ENCODE data around the gene DDX3X.
"Not testable (repeated sequence)": the region's sequence is repeated elsewhere in the genome, so short reads cannot be mapped to it uniquely, and the experiment has no call there.

DDX3X gene

DNA sequence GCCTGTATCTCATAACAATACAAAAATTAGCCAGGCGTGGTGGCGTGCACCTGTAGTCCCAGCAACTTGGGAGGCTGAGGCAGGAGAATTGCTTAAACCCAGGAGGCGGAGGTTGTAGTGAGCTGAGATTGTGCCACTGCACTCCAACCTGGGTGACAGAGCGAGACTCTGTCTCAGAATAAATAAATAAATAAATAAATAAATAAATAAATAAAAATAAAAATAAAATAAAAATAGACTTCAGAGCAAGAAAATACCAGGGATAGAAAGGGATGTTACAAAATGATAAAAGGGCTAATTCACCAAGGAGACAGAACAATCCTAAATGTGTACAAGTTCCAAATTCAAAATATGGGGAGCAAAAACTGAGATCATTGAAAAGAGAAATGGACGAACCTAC, 37.6 kb downstream of the DDX3X start:
- not testable (repeated sequence) for DNase-seq (ENCODE audit: low read depth in 2 of 2)

- no peak for DNase-seq (ENCODE audit: low read depth in 2 of 2)
Observed at GRCh38 chrX:41373989-41374606, 40.1 kb downstream of the DDX3X start.

DNA sequence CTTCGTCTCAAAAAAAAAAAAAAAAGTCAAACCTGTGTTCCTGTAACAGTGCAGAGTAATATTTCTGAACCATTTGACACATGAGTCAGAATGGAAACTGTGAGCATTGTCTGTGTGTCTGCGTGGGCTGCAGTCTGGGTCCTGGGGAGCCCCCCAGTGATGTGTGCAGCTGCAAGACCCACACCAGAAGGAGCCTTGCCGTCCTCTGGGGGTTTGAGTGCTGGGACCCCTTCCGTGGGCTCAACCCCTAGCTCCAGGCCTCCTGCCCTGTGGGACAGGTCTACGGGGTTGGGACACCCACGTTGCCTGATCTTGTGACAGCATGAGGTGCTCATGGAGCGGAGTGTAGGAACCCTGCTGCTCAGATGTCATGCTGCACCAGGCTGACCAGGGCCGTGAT, 43.7 kb downstream of the DDX3X start:
- no peak for DNase-seq (ENCODE audit: low read depth in 2 of 2)

DNA sequence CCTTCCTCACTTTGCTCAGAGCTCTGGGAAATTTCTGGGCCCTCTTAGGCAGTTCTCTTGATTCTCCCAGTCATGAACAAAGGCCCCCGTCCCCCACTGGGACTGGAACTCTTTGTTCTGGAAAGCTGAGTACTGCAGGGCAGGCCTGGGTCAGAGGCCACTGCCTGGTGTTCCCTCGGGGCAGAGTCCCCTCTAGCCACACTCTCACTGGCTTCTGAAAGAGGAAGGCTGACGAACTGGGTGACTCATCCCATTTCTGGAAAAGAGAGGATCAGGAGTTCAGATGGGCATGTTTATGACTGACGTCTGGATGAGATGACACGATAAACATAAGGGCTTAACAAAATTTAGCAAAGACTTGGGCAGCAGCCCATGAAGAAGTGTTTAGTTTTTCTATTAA, 47.7 kb downstream of the DDX3X start:
- DNase-seq (ENCODE audit: low read depth in 2 of 2): peak; percentile 2 to 8

GRCh38 chrX:41382714-41383645, 49.0 kb downstream of the DDX3X start:
- no peak for DNase-seq (ENCODE audit: low read depth in 2 of 2)

GRCh38 chrX:41384051-41384705, 50.2 kb downstream of the DDX3X start:
- DNase-seq (ENCODE audit: low read depth in 2 of 2): peak; percentile 15 to 17

DNA sequence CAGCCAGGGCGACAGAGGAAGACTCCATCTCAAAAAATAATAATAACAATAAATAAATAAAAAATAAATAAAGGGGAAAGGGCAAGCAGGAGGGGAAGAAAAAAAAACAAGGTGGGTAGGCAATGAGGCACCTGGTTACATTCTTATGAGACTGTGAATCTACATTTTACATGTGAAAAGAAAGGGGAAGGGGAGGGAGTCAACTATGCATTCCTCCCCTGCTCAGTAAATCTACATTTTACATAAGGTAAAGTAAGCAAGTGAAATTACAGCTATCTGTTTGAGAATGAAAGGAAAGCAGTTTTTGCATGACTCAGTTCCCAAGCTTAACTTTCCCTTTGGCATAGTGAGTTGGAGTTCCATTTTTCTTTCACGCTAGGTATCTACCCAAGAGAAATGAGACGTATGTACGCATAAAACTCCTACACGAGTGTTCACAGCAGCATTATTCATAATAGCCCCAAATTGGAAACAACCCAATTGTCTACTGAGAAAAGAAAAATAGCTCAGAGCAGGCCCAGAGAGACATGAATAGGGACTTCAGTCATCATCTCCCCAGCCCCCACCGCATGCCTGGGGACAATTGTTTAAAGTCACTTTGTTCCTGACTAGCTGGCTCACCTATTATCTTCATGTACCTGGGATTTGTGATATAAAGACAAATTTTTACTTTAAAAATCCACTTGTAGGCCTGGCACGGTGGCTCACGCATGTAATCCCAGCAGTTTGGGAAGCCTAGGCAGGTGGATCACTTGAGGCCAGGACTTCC, 52.4 kb downstream of the DDX3X start:
- DNase-seq (ENCODE audit: low read depth in 2 of 2): no peak

DNA sequence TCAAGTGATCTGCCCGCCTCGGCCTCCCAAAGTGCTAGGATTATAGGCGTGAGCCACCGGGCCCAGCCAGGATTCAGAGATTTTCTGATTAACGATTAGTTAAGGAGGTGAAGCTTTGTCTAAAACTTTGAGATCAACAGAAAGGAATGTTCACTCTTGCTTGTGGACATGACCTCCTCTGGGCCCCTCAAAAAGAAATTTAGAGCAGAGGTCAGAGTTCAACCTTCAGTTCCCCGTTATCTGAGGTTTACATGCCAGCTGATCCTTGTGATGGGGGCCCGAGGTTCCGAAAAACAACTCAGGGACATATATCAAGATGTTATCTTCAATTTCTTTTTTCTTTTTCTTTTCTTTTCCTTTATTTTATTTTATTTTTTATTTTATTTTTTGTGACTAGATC, 54.6 kb downstream of the DDX3X start:
- no peak for DNase-seq (ENCODE audit: low read depth in 2 of 2)

DNA sequence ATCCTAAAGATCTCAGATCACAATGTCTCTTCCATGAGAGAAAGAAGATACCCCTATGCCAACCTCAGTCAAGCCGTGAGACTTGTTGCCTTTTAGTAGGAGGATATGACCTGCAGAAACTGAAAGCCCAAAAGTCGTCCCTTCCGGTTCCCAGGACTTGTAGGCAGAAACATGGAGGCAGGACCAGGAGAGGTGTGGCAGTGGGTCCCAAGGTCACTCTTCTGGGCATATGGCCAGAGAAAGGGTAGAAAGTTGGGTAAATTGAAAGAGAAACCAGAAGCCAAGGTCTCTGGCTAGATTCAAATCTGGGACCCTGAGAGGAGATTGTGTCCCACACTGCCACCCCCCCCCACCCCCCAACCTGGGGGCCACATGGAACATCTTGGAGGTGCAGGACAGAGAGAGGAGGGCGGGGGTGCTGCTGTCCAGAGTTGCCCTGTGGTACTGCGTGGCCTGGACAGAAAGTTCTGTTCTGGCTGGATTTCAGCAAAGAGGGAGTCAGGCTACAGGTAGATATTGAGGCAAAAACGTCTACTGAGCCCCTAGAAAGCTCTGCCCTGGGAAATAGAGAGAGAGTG, 55.4 kb downstream of the DDX3X start:
- DNase-seq (ENCODE audit: low read depth in 2 of 2): no peak

DNA sequence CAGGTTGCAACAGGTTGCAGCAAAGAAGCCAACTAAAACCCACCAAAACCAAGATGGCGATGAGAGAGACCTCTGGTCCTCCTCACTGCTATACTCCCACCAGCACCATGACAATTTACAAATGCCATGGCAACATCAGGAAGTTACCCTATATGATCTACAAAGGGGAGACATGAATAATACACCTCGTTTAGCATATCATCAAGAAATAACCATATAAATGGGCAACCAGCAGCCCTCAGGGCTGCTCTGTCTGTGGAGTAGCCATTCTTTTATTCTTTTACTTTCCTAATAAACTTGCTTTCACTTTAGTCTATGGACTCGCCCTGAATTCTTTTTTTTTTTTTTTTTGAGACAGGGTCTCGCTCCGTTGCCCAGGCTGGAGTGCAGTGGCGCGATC, 56.6 kb downstream of the DDX3X start:
- not testable (repeated sequence) for DNase-seq (ENCODE audit: low read depth in 2 of 2)

DNA sequence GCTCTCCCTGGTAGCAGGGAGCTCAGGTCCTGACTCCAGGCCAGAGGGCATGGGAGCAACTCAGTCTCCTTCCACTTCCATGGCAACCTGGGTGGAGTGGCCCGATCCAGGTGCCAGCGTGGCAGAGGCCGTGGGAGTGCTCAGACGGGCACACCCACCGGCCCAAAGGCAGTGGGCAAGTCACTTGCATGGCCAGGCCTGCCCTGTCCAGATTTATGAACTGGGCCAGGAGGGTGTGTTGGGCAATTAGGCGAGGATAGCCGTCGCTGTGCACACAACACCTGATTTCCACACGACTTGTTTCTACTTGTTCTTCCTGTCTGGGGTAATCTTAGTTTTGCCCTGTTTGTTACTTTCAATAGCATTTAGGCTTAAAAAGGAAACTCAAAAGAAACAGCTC, 57.6 kb downstream of the DDX3X start:
- DNase-seq (ENCODE audit: low read depth in 2 of 2): no peak

- DNase-seq (ENCODE audit: low read depth in 2 of 2): no peak
Observed at GRCh38 chrX:41394293-41394692, 60.3 kb downstream of the DDX3X start.

GRCh38 chrX:41397219-41397618, 63.3 kb downstream of the DDX3X start:
- no peak for DNase-seq (ENCODE audit: low read depth in 2 of 2)

GRCh38 chrX:41397768-41398167, 63.8 kb downstream of the DDX3X start:
- no peak for DNase-seq (ENCODE audit: low read depth in 2 of 2)

GRCh38 chrX:41402556-41402955, 68.6 kb downstream of the DDX3X start:
- not testable (repeated sequence) for DNase-seq (ENCODE audit: low read depth in 2 of 2)

GRCh38 chrX:41405551-41405950, 71.6 kb downstream of the DDX3X start:
- DNase-seq (ENCODE audit: low read depth in 2 of 2): no peak

DNA sequence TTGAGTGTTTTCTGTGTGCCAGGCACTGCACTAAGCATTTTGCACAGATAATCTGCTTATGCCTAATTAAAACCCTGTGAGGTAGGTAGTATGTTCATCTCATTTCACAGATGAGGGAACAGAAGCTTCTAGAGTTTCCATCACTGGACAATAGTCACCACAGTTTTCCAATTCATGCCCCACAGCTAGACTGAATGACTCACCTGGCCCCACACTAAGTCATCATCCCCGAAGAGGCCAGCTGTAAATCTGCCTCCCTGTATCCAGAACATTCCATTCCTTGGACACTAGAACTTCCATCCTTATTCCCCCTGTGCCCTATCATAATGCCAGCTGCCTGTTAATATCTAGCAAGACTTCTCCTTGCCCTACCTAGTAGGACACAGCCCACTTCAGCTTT, 72.2 kb downstream of the DDX3X start:
- no peak for DNase-seq (ENCODE audit: low read depth in 2 of 2)

DNA sequence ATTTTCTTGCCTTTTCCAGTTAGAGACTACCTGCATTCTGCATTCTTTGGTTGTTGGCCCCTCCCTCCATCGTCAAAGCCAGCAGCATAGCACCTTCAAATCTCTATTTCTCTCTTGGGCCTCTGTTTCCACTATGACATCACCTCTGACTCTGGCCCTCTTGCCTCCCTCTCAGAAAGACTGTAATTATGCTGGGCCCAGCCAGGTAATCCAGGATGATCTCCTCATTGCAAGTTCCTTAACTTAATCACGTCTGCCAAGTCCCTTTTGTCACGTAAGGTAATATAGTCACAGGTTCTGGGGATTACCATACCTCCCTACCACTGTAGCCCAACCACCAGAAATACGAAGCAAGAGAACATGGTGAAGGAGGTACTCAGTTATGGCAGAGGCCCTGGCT, 73.9 kb downstream of the DDX3X start:
- no peak for DNase-seq (ENCODE audit: low read depth in 2 of 2)

- DNase-seq (ENCODE audit: low read depth in 2 of 2): no peak
Observed at GRCh38 chrX:41408576-41408975, 74.6 kb downstream of the DDX3X start.

- no peak for DNase-seq (ENCODE audit: low read depth in 2 of 2)
Observed at GRCh38 chrX:41409006-41409405, 75.0 kb downstream of the DDX3X start.

- DNase-seq (ENCODE audit: low read depth in 2 of 2): not testable (repeated sequence)
Observed at GRCh38 chrX:41411222-41411621, 77.3 kb downstream of the DDX3X start.

Data from fibroblast of skin of left biceps (primary cell).